ENCODE data around the gene C2orf81.

C2orf81 gene

GRCh38 chr2:74387346-74387745, 34.1 kb downstream of the C2orf81 start:
- no peak for DNase-seq

- no peak for DNase-seq
These were observed 36.0 kb downstream of the C2orf81 start for GRCh38 chr2:74385396-74385795.

DNA sequence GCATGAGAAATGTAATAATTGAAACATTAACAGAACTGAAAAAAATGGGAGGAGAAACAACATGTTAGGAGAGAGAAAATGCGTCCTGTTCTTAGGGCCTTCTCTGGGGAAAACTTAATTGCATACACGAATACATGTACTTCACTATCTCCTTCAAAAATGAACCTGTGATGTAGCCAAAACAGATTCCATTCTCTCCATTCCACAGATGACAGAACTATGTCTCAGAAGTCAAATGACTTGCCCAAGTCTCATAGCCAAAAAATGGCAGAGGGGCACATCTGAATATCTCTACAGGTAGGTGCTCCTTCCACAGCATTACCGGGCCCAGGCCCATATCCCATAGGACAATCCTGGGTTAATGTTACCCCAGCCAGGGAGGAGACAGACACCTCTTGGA, 37.4 kb downstream of the C2orf81 start:
- DNase-seq = no peak

DNA sequence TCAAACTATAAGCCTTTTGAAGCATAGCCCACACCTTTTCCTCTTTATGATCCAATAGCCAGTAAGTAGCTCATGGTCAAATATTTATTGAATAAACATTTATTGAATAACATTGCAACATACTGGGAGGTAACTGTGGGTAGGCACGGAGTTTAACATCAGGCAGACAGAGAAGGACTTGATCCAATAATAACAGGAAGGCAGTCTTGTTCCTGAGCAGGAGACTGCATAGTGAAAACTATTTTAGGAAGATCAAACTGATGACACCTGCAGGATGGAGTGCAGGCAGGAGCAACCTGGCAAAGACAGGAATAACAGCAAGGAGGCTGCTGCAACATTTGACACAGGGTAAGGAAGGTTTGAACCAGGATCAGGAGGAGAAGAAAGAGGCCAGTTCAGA, 38.2 kb downstream of the C2orf81 start:
- no peak for DNase-seq

GRCh38 chr2:74381751-74382150, 39.7 kb downstream of the C2orf81 start:
- no peak for DNase-seq

GRCh38 chr2:74379851-74380789, 41.3 kb downstream of the C2orf81 start, which contains the start of gene DCTN1:
Gene DCTN1, minus strand, starts transcription at chr2:74380311. Its CDS starts 274 bp downstream, at chr2:74380037.
- no peak for DNase-seq

DNA sequence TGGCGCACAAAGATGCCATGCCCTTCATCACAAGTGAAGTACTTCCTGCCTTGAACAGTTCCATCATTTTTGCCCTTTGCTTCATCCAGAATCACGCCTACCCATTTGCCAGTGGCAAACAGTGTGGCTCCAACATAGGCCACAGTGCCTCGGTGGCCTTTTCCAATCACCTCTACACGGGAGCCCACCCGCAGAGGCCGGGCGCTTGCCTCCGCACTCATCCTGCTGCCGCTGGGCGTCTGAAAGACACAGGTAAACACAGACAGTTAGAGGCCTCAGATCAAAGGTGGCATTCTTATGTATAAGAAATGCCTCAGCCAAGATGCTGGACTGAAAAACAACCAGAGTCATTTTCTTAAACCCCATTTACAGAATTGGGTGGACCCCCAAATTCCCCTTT, 43.4 kb downstream of the C2orf81 start:
- DNase-seq = no peak

DNA sequence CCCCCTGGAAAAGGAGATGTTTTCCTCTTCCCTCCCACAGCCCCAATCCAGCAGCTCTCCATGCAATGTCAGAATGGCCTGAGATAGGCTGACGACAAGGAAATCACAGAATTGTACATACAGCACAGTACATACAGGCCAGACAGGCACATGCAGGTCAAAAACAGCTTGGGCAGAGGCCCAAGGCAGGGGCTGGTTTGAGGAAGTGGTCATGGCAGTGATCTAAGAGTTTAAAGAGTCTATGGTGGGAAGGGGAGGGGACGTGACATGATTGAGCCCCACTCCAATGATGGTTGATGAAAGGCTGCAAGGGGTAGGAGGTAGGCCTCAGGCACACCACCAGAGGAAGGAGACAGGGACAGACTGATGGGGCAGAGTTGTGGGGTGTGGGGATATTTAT, 45.6 kb downstream of the C2orf81 start:
- no peak for DNase-seq

- DNase-seq = no peak
These were observed 46.8 kb downstream of the C2orf81 start for GRCh38 chr2:74374509-74375205.

- no peak for DNase-seq
These were observed 47.4 kb downstream of the C2orf81 start for GRCh38 chr2:74373985-74374384.

- DNase-seq = no peak
These were observed 48.2 kb downstream of the C2orf81 start for GRCh38 chr2:74373221-74373676.

- no peak for DNase-seq
These were observed 48.7 kb downstream of the C2orf81 start for GRCh38 chr2:74372674-74373073.

GRCh38 chr2:74371421-74371820, 50.0 kb downstream of the C2orf81 start:
- no peak for DNase-seq

GRCh38 chr2:74369976-74370375, 51.4 kb downstream of the C2orf81 start:
- DNase-seq = no peak

DNA sequence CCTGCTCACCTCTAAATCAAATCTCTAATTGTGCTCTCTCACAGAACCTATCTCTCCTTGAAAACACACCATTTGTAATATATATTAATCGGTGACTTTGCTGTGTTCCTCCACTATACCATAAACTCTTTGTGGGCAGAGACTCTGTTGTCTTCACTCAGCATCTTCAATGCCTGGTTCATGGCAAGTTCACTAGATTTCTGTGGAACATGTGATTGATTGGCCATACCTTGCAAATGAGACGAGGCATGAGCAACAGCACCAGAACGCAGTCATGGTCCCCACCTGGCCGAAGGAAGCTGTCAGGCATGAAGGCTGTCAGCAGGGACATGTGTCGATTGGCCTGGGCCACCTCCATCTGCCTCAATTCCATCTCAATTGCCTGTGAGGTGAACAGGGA, 52.9 kb downstream of the C2orf81 start:
- DNase-seq = no peak

DNA sequence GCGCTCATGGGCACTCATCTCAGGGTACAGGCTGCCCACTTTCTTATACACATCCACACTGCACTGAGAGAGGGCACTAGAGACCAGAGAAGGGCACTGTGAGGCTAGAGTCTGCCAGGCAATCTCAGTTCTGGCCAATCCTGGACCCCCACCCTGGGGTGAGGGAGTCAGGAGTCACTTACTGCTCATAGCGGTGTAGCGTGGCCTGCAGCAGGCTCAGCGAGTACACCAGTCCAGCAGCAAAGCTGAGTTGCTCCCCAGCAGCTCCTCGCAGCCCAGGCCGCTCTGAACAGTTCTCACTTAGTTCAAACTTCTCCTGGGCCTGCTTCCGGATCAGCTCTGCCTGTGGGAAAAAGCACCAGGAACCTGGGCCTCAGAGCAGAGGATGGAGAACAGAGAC, 53.6 kb downstream of the C2orf81 start:
- DNase-seq = no peak

GRCh38 chr2:74366036-74366435, 55.4 kb downstream of the C2orf81 start:
- no peak for DNase-seq

DNA sequence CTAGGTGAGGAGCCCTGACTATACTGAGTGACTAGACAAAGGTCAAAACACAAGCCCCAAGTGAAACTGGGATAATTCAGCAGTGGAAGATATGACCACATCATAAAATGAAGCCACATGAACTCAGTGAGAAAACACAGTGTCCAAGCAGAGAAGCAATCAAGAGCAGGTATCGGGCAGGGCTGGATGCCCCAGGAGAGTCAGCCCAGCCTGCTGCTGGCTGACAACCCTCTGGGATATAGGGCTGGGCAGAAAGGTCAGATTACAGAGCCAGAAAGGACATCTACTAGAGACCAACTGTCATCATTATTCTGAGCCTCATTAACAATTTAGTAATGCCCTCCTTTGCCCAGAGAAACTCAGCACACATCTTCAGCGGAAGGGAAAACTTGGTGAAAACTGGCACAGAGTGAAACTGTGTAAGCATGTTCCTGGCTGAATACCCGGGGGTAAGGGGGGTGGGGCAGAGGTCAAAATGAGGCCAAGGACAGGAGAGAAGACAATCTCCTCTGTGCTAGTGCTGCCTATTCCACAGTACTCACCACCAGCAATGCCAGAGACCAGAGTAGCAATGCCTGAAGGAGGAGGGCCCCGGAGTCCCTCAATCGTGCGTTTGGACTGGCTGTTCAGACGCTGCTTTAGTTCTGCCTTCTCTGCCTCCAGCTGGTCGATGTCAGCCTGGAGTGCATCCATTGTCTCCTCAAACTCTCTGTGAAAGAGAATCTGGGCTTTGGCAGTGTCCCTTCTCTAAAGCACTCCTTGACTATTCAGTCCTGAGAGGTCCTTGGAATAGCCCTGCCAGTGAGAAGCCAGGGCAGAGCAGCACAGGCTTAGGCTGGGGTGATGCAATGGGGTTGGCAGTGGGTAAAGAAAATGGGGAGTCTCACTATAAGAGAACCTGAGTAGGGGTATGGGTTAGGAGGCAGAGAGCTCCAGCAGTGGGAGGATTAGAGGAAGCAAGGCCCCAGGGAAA, 56.6 kb downstream of the C2orf81 start:
- no peak for DNase-seq
